Peyer's patch (tissue), 4 donors: ENCODE measurements around the gene SLC41A3.

Source experiments
- CTCF ChIP-seq, 6 experiments: fragments of 450-650 bp in 4 of 6; fragments of 200-600 bp in 2 of 6; sonication (generic) in 1 of 6; IDR thresholded peaks; one replicate each; pipeline ENCODE4 v1.5.1; 2017 to 2019; ENCODE audit warnings: antibody characterized with exemption in 6 of 6, mild to moderate bottlenecking in 3 of 6, moderate library complexity in 1 of 6
- POLR2A ChIP-seq, 2 donors: fragments of 450-650 bp; IDR thresholded peaks; one replicate each; pipeline ENCODE4 v1.5.1; 2017; ENCODE audit warnings: antibody characterized with exemption in 2 of 2, mild to moderate bottlenecking in 2 of 2, moderate library complexity in 2 of 2

GRCh38 chr3:126117786-126118185, 33.9 kb upstream of the SLC41A3 start:
- TF ChIP-seq CTCF (IDR thresholded peaks at IDR 0.05) = no peak
- TF ChIP-seq POLR2A (IDR thresholded peaks at IDR 0.05) = no peak
